Cerebellar cortex (tissue), 1 donor: Measurements from ENCODE around the gene REPIN1.

Source experiments
- DNase-seq: peaks from one replicate; pipeline ENCODE4 v3.0.0-alpha.2; 2015; ENCODE audit warnings: low spot score

Gene REPIN1

GRCh38 chr7:150368096-150368883 lies at the start of gene REPIN1:
Gene REPIN1 (plus strand): TSS chr7:150368822. CDS start chr7:150369712, 890 bp downstream.
- peak; percentile 81 for DNase-seq

GRCh38 chr7:150321788-150322113 lies 46.9 kb upstream of the REPIN1 start:
- no peak for DNase-seq

GRCh38 chr7:150322114-150322832 lies 46.3 kb upstream of the REPIN1 start:
- DNase-seq: no peak

GRCh38 chr7:150322833-150323681 lies 45.6 kb upstream of the REPIN1 start, which contains the start of the genes ACTR3C and LRRC61:
Gene ACTR3C (minus strand): TSS chr7:150323545. CDS start chr7:150295296, 28,249 bp downstream.
Gene LRRC61 (plus strand): TSS chr7:150323355. CDS start chr7:150336862, 13,507 bp downstream.
- no peak for DNase-seq

- DNase-seq: no peak
Measured at GRCh38 chr7:150323682-150324372, 44.8 kb upstream of the REPIN1 start.

- DNase-seq: no peak
Measured at GRCh38 chr7:150324373-150324961, 44.2 kb upstream of the REPIN1 start.

- no peak for DNase-seq
Measured at GRCh38 chr7:150325110-150325611, 43.5 kb upstream of the REPIN1 start.

- DNase-seq: no peak
Measured at GRCh38 chr7:150325901-150326300, 42.7 kb upstream of the REPIN1 start.

GRCh38 chr7:150326657-150327268 lies 41.9 kb upstream of the REPIN1 start:
- DNase-seq: no peak

- DNase-seq: no peak
Measured at GRCh38 chr7:150327308-150327707, 41.3 kb upstream of the REPIN1 start.

- DNase-seq: no peak
Measured at GRCh38 chr7:150329331-150330120, 39.1 kb upstream of the REPIN1 start.

- DNase-seq: no peak
Measured at GRCh38 chr7:150330211-150330885, 38.3 kb upstream of the REPIN1 start.

- no peak for DNase-seq
Measured at GRCh38 chr7:150332852-150333635, 35.6 kb upstream of the REPIN1 start.

GRCh38 chr7:150333659-150334058 lies 35.0 kb upstream of the REPIN1 start:
- no peak for DNase-seq

- DNase-seq: no peak
Measured at GRCh38 chr7:150334108-150334507, 34.5 kb upstream of the REPIN1 start.

GRCh38 chr7:150335108-150335773 lies 33.4 kb upstream of the REPIN1 start:
- DNase-seq: no peak

GRCh38 chr7:150335774-150336112 lies 32.9 kb upstream of the REPIN1 start:
- DNase-seq: no peak

- DNase-seq: no peak
Measured at GRCh38 chr7:150336746-150337145, 31.9 kb upstream of the REPIN1 start.
